Fibroblast of pulmonary artery (primary cell): ENCODE results near the gene C10orf90.

ENCODE experiments used
- DNase-seq: peaks from one replicate; pipeline ENCODE4 v3.0.0-alpha.2; 2010; ENCODE audit warnings: low read depth
- H3K4me3 ChIP-seq: replicated peaks from 2 replicates; pipeline ENCODE4 v1.5.1; 2011; ENCODE audit warnings: low read depth, mild to moderate bottlenecking, control low read depth, low read length, moderate library complexity
- CTCF ChIP-seq: IDR thresholded peaks from 2 replicates; pipeline ENCODE4 v1.5.1; 2011; ENCODE audit warnings: mild to moderate bottlenecking, control low read depth, low read length, inconsistent platforms; ENCODE audit errors: missing control alignments

The C10orf90 gene

GRCh38 chr10:126525326-126525725 is 145.2 kb downstream of the C10orf90 start:
- TF ChIP-seq CTCF, result no peak
- H3K4me3 ChIP-seq, result no peak overlapping the region
- no peak for DNase-seq

GRCh38 chr10:126524526-126524925 is 146.0 kb downstream of the C10orf90 start:
- DNase-seq, result no peak
- H3K4me3 ChIP-seq, result no peak overlapping the region
- TF ChIP-seq CTCF, result no peak

GRCh38 chr10:126523071-126523470 is 147.4 kb downstream of the C10orf90 start:
- DNase-seq, result no peak
- H3K4me3 ChIP-seq, result no peak overlapping the region
- no peak for TF ChIP-seq CTCF

- TF ChIP-seq CTCF, result no peak
- H3K4me3 ChIP-seq, result no peak overlapping the region
- no peak for DNase-seq
Observed at GRCh38 chr10:126521399-126521798, 149.1 kb downstream of the C10orf90 start.

GRCh38 chr10:126520751-126521317 is 149.7 kb downstream of the C10orf90 start:
- H3K4me3 ChIP-seq, result no peak overlapping the region
- no peak for DNase-seq
- no peak for TF ChIP-seq CTCF

GRCh38 chr10:126519992-126520391 is 150.5 kb downstream of the C10orf90 start:
- no peak for DNase-seq
- H3K4me3 ChIP-seq, result no peak overlapping the region
- no peak for TF ChIP-seq CTCF

- H3K4me3 ChIP-seq, result no peak overlapping the region
- DNase-seq, result no peak
- TF ChIP-seq CTCF, result no peak
Observed at GRCh38 chr10:126519185-126519584, 151.3 kb downstream of the C10orf90 start.
